ENCODE results near the gene SPATA1. TPM values are rescaled to one million over a fixed set of nuclear protein-coding genes. Genes with fewer than 3 reads are reported as not detected.

Gene SPATA1
- total RNA-seq, 1 experiment from 2014 or later = 0.97 TPM

Other genes starting within 250 kb of the SPATA1 start
- 2.4 and 3.9 TPM in 2 replicates for gene SAMD13, start 204.7 kb upstream of the SPATA1 start, total RNA-seq (2014; rRNA removed; shearing (Covaris generic))
- gene DNASE2B, start 107.9 kb upstream of the SPATA1 start, total RNA-seq (2014; rRNA removed; shearing (Covaris generic)) = not detected in 2 replicates
- 72.8 and 79.6 TPM in 2 replicates for gene RPF1, start 27.1 kb upstream of the SPATA1 start, total RNA-seq (2014; rRNA removed; shearing (Covaris generic))
- 149 and 152 TPM in 2 replicates for gene GNG5, start 195 bp downstream of the SPATA1 start, total RNA-seq (2014; rRNA removed; shearing (Covaris generic))
- gene CTBS, start 68.1 kb downstream of the SPATA1 start, total RNA-seq (2014; rRNA removed; shearing (Covaris generic)) = 4.6 and 5.3 TPM in 2 replicates
- gene SSX2IP, start 184.1 kb downstream of the SPATA1 start, total RNA-seq (2014; rRNA removed; shearing (Covaris generic)) = 23.9 and 27.2 TPM in 2 replicates

Measured in SJCRH30 (cell line).